ENCODE data around the gene SLC38A10. TPM values are rescaled to one million over a fixed set of nuclear protein-coding genes. Genes with fewer than 3 reads are reported as not detected.

Gene SLC38A10
- total RNA-seq, 1 experiment from 2014 or later: 109 TPM

GRCh38 chr17:81314398-81315081 is 19.4 kb upstream of the SLC38A10 start:
- CTCF ChIA-PET: interaction anchor here (1.8 to 1.9 kb wide), 2 partner anchors 8 to 23 kb away, joined by 5 to 6 read pairs; no protein-coding TSS in a partner anchor

GRCh38 chr17:81313776-81314397 is 18.8 kb upstream of the SLC38A10 start:
- TF ChIP-seq RAD21 (IDR thresholded peaks at IDR 0.05; ENCODE audit: low read depth) (no peak), ZBTB33 (IDR thresholded peaks at IDR 0.05; ENCODE audit: extremely low read depth, insufficient replicate concordance, low read length) (no peak), FOSL1 (IDR thresholded peaks at IDR 0.05; ENCODE audit: low read depth) (no peak), JUND (IDR thresholded peaks at IDR 0.05) (no peak), CEBPB (IDR thresholded peaks at IDR 0.05; ENCODE audit: low read depth) (no peak), POLR2A (IDR thresholded peaks at IDR 0.05; ENCODE audit: borderline replicate concordance, extremely low read depth, insufficient read depth, insufficient read length) (no peak), POLR2AphosphoS5 (IDR thresholded peaks at IDR 0.05; ENCODE audit: low read depth, low read length) (no peak), SP1 (IDR thresholded peaks at IDR 0.05; ENCODE audit: low read depth) (no peak)
- TF ChIP-seq, protein P1, sequence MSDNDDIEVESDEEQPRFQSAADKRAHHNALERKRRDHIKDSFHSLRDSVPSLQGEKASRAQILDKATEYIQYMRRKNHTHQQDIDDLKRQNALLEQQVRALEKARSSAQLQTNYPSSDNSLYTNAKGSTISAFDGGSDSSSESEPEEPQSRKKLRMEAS (IDR thresholded peaks at IDR 0.05): no peak
- TF ChIP-seq, protein P2, sequence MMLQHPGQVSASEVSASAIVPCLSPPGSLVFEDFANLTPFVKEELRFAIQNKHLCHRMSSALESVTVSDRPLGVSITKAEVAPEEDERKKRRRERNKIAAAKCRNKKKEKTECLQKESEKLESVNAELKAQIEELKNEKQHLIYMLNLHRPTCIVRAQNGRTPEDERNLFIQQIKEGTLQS (IDR thresholded peaks at IDR 0.05): no peak
- Histone ChIP-seq H3K4me2 (ENCODE audit: low read length) (no peak overlapping the region), H3K4me3 (replicated peaks in 1 of 2; ENCODE audit: low read depth in 1 of 2, low read length in 2 of 2) (no peak overlapping the region), H3K79me2 (ENCODE audit: insufficient read depth, low read length) (no peaks in the 10 kb centered on the region), H2AFZ (ENCODE audit: low read depth, low read length, poor library complexity, severe bottlenecking) (no peak overlapping the region), H3K9ac (ENCODE audit: low read length) (no peak overlapping the region), H3K27me3 (ENCODE audit: insufficient read depth, low read length) (no peaks in the 10 kb centered on the region), H3K36me3 (ENCODE audit: control insufficient read depth in 1 of 2, insufficient read depth in 2 of 2, low read length in 2 of 2) (no peaks in the 10 kb centered on the region), H3K9me3 (ENCODE audit: control insufficient read depth in 1 of 2, insufficient read depth in 1 of 2, low read depth in 1 of 2, low read length in 2 of 2) (no peaks in the 10 kb centered on the region), H3K9me2 (ENCODE audit: insufficient read depth) (no peaks in the 10 kb centered on the region), H4K20me1 (ENCODE audit: insufficient read depth) (no peaks in the 10 kb centered on the region), H3K4me1 (ENCODE audit: control insufficient read depth in 1 of 2, insufficient read depth in 2 of 2, low read length in 2 of 2) (peaks cover 24 to 28% of the 10 kb centered on the region in 2 experiments), H3K27ac (ENCODE audit: low read depth, low read length) (no peak overlapping the region)
- ATAC-seq (no peak), DNase-seq (ENCODE audit: low read depth, low spot score) (no peak)
- no TSS peak for BruUV-seq (replicated peaks)
- ChIA-PET RAD21 (ENCODE audit: low non-redundant PET in 1 of 2, low total read pairs in 2 of 2, uncharacterized antibody in 2 of 2, unreplicated experiment in 2 of 2) (no interaction called here), CTCF (interaction anchor here (1.8 to 1.9 kb wide), 2 partner anchors 9 to 22 kb away, joined by 5 to 6 read pairs; no protein-coding TSS in a partner anchor), POLR2A (interaction anchor here (1.1 to 1.8 kb wide), 2 partner anchors 15 to 36 kb away, joined by 3 to 4 read pairs; no protein-coding TSS in a partner anchor)
- intact Hi-C loops (cut with micrococcal nuclease): no loop called here

More at GRCh38 chr17:81314398-81315081, 19.4 kb upstream of the SLC38A10 start:
- ATAC-seq (no peak), DNase-seq (ENCODE audit: low read depth, low spot score) (no peak)
- ChIA-PET POLR2A (interaction anchor here (1.8 kb wide), 1 partner anchor 15 kb away, joined by 4 read pairs; no protein-coding TSS in a partner anchor), RAD21 (ENCODE audit: low non-redundant PET in 1 of 2, low total read pairs in 2 of 2, uncharacterized antibody in 2 of 2, unreplicated experiment in 2 of 2) (no interaction called here)
- no peak overlapping the region for H2AFZ ChIP-seq (ENCODE audit: low read depth, low read length, poor library complexity, severe bottlenecking)
- no peak overlapping the region for H3K4me2 ChIP-seq (ENCODE audit: low read length)
- H3K79me2 ChIP-seq (ENCODE audit: insufficient read depth, low read length): no peaks in the 10 kb centered on the region
- H3K4me1 ChIP-seq (ENCODE audit: control insufficient read depth in 1 of 2, insufficient read depth in 2 of 2, low read length in 2 of 2): peaks cover 21% of the 10 kb centered on the region in 2 experiments
- intact Hi-C loops (cut with micrococcal nuclease): no loop called here
- no peaks in the 10 kb centered on the region for H4K20me1 ChIP-seq (ENCODE audit: insufficient read depth)
- no peaks in the 10 kb centered on the region for H3K36me3 ChIP-seq (ENCODE audit: control insufficient read depth in 1 of 2, insufficient read depth in 2 of 2, low read length in 2 of 2)
- H3K27me3 ChIP-seq (ENCODE audit: insufficient read depth, low read length): no peaks in the 10 kb centered on the region
- H3K9me2 ChIP-seq (ENCODE audit: insufficient read depth): no peaks in the 10 kb centered on the region
- H3K9me3 ChIP-seq (ENCODE audit: control insufficient read depth in 1 of 2, insufficient read depth in 1 of 2, low read depth in 1 of 2, low read length in 2 of 2): no peaks in the 10 kb centered on the region
- BruUV-seq (replicated peaks): no TSS peak
- no peak for TF ChIP-seq EZH2 (IDR thresholded peaks at IDR 0.05)
- no peak for TF ChIP-seq EZH2phosphoT487 (IDR thresholded peaks at IDR 0.05; ENCODE audit: borderline replicate concordance)
- no peak for TF ChIP-seq SRF (IDR thresholded peaks at IDR 0.05; ENCODE audit: low read depth)
- no peak for TF ChIP-seq JUND (IDR thresholded peaks at IDR 0.05)
- H3K4me3 ChIP-seq (replicated peaks in 1 of 2; ENCODE audit: low read depth in 1 of 2, low read length in 2 of 2): no peak overlapping the region
- no peak overlapping the region for H3K27ac ChIP-seq (ENCODE audit: low read depth, low read length)
- no peak overlapping the region for H3K9ac ChIP-seq (ENCODE audit: low read length)
